Measurements from ENCODE around the gene STXBP2. TPM values are rescaled to one million over a fixed set of nuclear protein-coding genes. Genes with fewer than 3 reads are reported as not detected.
A peak's percentile ranks its signal among the peaks of the same experiment; 100 is the strongest.

STXBP2 gene
- total and polyA plus RNA-seq, 8 donors = 32.5 to 277 (median 41.7) TPM

GRCh38 chr19:7682175-7682855 is 45.4 kb downstream of the STXBP2 start:
- Histone ChIP-seq H3K27ac (peak overlapping the region in 1 of 2 donors; percentile 98), H3K9me3 (no peaks in the 10 kb centered on the region), H3K4me1 (peaks cover 0 to 30% of the 10 kb centered on the region in 2 donors), H3K27me3 (peaks cover 0 to 20% of the 10 kb centered on the region in 2 donors), H3K36me3 (peaks cover 0 to 44% of the 10 kb centered on the region in 2 donors), H3K4me3 (peak overlapping the region; percentile 85 to 96)
- no peak for TF ChIP-seq CTCF (IDR thresholded peaks at IDR 0.05)
- ATAC-seq (no peak), DNase-seq (peak in 1 of 4 donors; percentile 84)
- intact Hi-C loops (cut with DNase I) = loop anchor here in 1 of 2 donors (10.0 kb wide), 1 partner anchor 112 kb away; no protein-coding TSS in a partner anchor

DNA sequence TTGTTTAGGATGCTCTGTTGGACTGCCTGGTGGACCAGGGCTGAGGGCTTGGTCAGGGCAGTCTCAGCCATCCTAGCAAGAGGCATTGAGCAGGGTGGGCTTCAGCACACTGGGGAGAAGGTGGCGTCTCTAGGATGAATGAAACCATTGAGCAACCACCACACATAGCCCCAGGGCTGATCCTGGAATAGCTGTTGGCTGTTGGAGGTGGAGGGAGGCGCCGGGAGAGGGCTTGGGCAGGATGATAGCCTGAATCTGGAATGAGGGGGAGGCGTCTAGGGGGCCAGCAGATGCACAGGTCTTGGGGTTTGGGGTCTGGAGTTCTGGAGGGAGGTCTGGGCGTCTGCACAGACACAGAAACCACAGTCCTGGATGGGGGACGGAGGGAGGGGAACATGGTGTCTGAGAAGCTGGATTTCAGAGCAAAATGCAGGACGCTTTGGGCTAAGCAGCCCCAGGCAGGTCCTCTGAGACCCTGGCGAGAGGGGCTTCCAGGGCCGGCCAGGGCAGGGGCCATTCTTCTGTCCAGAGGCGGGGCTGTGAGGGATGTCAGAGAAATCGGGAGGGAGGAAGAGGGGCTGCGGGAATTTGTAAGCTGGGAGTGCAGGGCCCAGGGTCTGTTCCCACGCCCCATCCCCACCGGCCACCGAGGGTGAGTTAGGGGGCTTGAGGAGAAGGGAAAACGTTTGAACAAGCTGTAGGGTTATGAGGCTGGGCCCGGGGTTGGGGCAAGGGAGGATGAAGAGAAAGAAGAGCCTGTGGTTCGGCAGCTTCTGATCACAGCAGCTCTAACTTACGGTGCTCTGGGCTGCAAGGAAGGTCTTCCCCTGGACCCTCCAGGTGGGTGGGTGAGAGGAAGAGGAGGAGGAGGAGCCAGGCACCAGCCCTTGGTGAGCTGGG is 48.9 kb downstream of the STXBP2 start:
- DNase-seq (no peak), ATAC-seq (no peak)
- intact Hi-C loops (cut with DNase I) = loop anchor here in 1 of 2 donors (10.0 kb wide), 1 partner anchor 109 kb away; no protein-coding TSS in a partner anchor
- H3K4me1 ChIP-seq = peaks cover 0 to 19% of the 10 kb centered on the region in 2 donors
- no peak for TF ChIP-seq CTCF (IDR thresholded peaks at IDR 0.05)
- no peak overlapping the region for H3K27ac ChIP-seq
- H3K36me3 ChIP-seq = peaks cover 0 to 34% of the 10 kb centered on the region in 2 donors
- no peak overlapping the region for H3K4me3 ChIP-seq
- peaks cover 0 to 18% of the 10 kb centered on the region in 2 donors for H3K27me3 ChIP-seq
- no peaks in the 10 kb centered on the region for H3K9me3 ChIP-seq

GRCh38 chr19:7687177-7687576 is 50.3 kb downstream of the STXBP2 start:
- Histone ChIP-seq H3K4me1 (peaks cover 0 to 8% of the 10 kb centered on the region in 2 donors), H3K27ac (no peak overlapping the region), H3K27me3 (peaks cover 0 to 20% of the 10 kb centered on the region in 2 donors), H3K9me3 (no peaks in the 10 kb centered on the region), H3K36me3 (peaks cover 0 to 31% of the 10 kb centered on the region in 2 donors), H3K4me3 (no peak overlapping the region)
- no peak for TF ChIP-seq CTCF (IDR thresholded peaks at IDR 0.05)
- intact Hi-C loops (cut with DNase I) = loop anchor here in 1 of 2 donors (10.0 kb wide), 1 partner anchor 108 kb away; no protein-coding TSS in a partner anchor
- DNase-seq (peak in 1 of 4 donors; percentile 66), ATAC-seq (no peak)

DNA sequence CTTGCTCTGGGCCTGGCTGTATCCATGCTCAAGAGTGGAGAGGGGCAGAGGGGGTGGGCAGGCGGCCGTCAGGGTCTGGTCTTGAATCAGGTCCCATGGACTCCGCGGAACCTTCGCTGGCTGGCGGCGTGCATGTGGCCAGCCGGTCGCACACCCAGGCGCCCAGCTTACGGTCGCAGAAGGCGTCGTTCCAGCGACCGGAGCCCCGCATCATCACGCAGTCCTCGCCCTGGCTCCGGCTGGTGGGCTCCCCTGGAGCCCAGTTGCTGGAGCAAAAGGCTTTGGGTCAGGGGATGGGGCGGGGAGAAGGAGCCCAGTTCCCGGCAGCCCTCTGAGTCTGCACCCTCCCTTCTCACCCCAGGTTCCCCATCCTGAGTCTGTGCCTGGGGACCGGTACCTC is 52.3 kb downstream of the STXBP2 start:
- ATAC-seq (no peak), DNase-seq (peak in 1 of 4 donors; percentile 82)
- H3K4me1 ChIP-seq = no peaks in the 10 kb centered on the region
- peaks cover 0 to 20% of the 10 kb centered on the region in 2 donors for H3K27me3 ChIP-seq
- no peak overlapping the region for H3K27ac ChIP-seq
- peaks cover 0 to 11% of the 10 kb centered on the region in 2 donors for H3K36me3 ChIP-seq
- TF ChIP-seq CTCF (IDR thresholded peaks at IDR 0.05) = no peak
- intact Hi-C loops (cut with DNase I) = loop anchor here in 1 of 2 donors (10.0 kb wide), 1 partner anchor 106 kb away; no protein-coding TSS in a partner anchor
- H3K9me3 ChIP-seq = no peaks in the 10 kb centered on the region
- H3K4me3 ChIP-seq = no peak overlapping the region
